K562 (cell line): ENCODE results near the gene GRWD1. TPM values are rescaled to one million over a fixed set of nuclear protein-coding genes. Genes with fewer than 3 reads are reported as not detected.

ENCODE experiments used
- BHLHE40 ChIP-seq: IDR thresholded peaks from 2 replicates; pipeline ENCODE4 v1.6.1; 2011; ENCODE audit warnings: low read length, improper control_type of control experiment
- CTBP1 ChIP-seq: fragments of 450-650 bp; IDR thresholded peaks from 2 replicates; pipeline ENCODE4 v1.6.1; 2016; ENCODE audit warnings: borderline replicate concordance
- EHMT2 ChIP-seq: fragments of 450-650 bp; IDR thresholded peaks from 2 replicates; pipeline ENCODE4 v1.6.1; 2018; ENCODE audit warnings: antibody characterized with exemption
- FOS ChIP-seq: IDR thresholded peaks from 3 replicates; pipeline ENCODE4 v1.6.1; 2011; ENCODE audit not compliant: insufficient read length; ENCODE audit errors: extremely low read depth
- HDAC6 ChIP-seq: IDR thresholded peaks from 2 replicates; pipeline ENCODE4 v1.6.1; 2012; ENCODE audit warnings: low read depth, mild to moderate bottlenecking, control low read depth, inconsistent platforms, low read length, moderate library complexity
- PPARD ChIP-seq: fragments of 250-450 bp; sonication (Bioruptor Pico); IDR thresholded peaks from 2 replicates; pipeline ENCODE4 v1.8.0; 2022; ENCODE audit warnings: inconsistent platforms, mild to moderate bottlenecking, moderate library complexity
- SFPQ ChIP-seq: fragments of 200-400 bp; formaldehyde crosslinking; IDR thresholded peaks from 2 replicates; pipeline ENCODE4 v1.6.1; 2017; ENCODE audit warnings: mild to moderate bottlenecking, low read depth, low read length, moderate library complexity
- TEAD1 ChIP-seq, 2 experiments: fragments of 450-650 bp in 1 of 2; sonication (generic) in 1 of 2; formaldehyde crosslinking; IDR thresholded peaks; 2 replicates each; pipeline versions ENCODE4 v1.4.0 to v1.8.0; 2020 to 2022; ENCODE audit warnings: mild to moderate bottlenecking in 2 of 2, missing genetic modification reagents in 1 of 2
- YBX1 ChIP-seq: fragments of 450-650 bp; IDR thresholded peaks from 2 replicates; pipeline ENCODE4 v1.7.1; 2016; ENCODE audit warnings: mild to moderate bottlenecking
- ZBED1 ChIP-seq: IDR thresholded peaks from 2 replicates; pipeline ENCODE4 v1.6.1; 2014
- ZBTB8A ChIP-seq: fragments of 450-650 bp; IDR thresholded peaks from 2 replicates; pipeline ENCODE4 v1.6.1; 2018; ENCODE audit warnings: mild to moderate bottlenecking, moderate library complexity; ENCODE audit not compliant: partially characterized antibody
- ZNF121 ChIP-seq: sonication (generic); formaldehyde crosslinking; conservative IDR thresholded peaks from 2 replicates; pipeline ENCODE4 v1.8.0; 2022; ENCODE audit warnings: missing genetic modification reagents
- ZNF668 ChIP-seq: fragments of 250-450 bp; sonication (Bioruptor Pico); IDR thresholded peaks from 2 replicates; pipeline ENCODE4 v1.8.0; 2022; ENCODE audit warnings: mild to moderate bottlenecking, inconsistent platforms
- polyA plus RNA-seq, 8 experiments: library from polyadenylated mRNA; depleted of rRNA in 4 of 8; stranded (reverse) in 5 of 8; unstranded in 3 of 8; fragments of >200 nt; fragmentation: Nextera tagmentation in 2 of 8; fragmentation: Illumina TruSeq in 1 of 8; extraction: Ambion mirVana in 2 of 8; extraction: Trizol in 1 of 8; gene quantifications; 2 replicates each; pipeline versions ENCODE4 v1.2.1 to v1.2.3, GENCODE V29; 2011 to 2014; ENCODE audit warnings: inconsistent platforms in 1 of 8, missing spikeins in 1 of 8
- total RNA-seq, 7 experiments: library from RNA; depleted of rRNA in 6 of 7; stranded (reverse); fragments of >200 nt in 6 of 7; fragmentation: Illumina TruSeq in 2 of 7; extraction: Trizol in 2 of 7; gene quantifications; 2 replicates each; pipeline versions ENCODE4 v1.2.1 to v1.2.3, GENCODE V29; 2011 to 2021; ENCODE audit warnings: low replicate concordance in 1 of 7
- TF ChIP-seq, protein P1 (sequence below): fragments of 250-450 bp; sonication (Bioruptor Pico); IDR thresholded peaks from 2 replicates; pipeline ENCODE4 v1.4.0; 2020; ENCODE audit warnings: mild to moderate bottlenecking, moderate library complexity
- TF ChIP-seq, protein P2 (sequence below): fragments of 450-650 bp; IDR thresholded peaks from 2 replicates; pipeline ENCODE4 v1.6.1; 2017; ENCODE audit warnings: antibody characterized with exemption
- TF ChIP-seq, protein P3 (sequence below): fragments of 250-450 bp; sonication (Bioruptor Pico); IDR thresholded peaks from 2 replicates; pipeline ENCODE4 v1.4.0; 2020; ENCODE audit warnings: mild to moderate bottlenecking
- TF ChIP-seq, protein P4 (sequence below): sonication (generic); formaldehyde crosslinking; IDR thresholded peaks from 2 replicates; pipeline ENCODE4 v1.8.1; 2023; ENCODE audit warnings: mild to moderate bottlenecking, missing genetic modification reagents
- TF ChIP-seq, protein P5 (sequence below): fragments of 250-450 bp; sonication (Bioruptor Pico); IDR thresholded peaks from 2 replicates; pipeline ENCODE4 v1.8.0; 2022; ENCODE audit warnings: inconsistent platforms, mild to moderate bottlenecking, moderate library complexity, borderline replicate concordance

GRWD1 gene
- total and polyA plus RNA-seq, 9 of the 15 experiments (the other 6 are each of a cell fraction or from before 2014, with no cell fraction given), result 1.5 to 87.2 (median 24.5) TPM

GRCh38 chr19:48469289-48469881 is 23.6 kb downstream of the GRWD1 start, which contains the start of gene CYTH2 (continued):
- TF ChIP-seq, protein P1, sequence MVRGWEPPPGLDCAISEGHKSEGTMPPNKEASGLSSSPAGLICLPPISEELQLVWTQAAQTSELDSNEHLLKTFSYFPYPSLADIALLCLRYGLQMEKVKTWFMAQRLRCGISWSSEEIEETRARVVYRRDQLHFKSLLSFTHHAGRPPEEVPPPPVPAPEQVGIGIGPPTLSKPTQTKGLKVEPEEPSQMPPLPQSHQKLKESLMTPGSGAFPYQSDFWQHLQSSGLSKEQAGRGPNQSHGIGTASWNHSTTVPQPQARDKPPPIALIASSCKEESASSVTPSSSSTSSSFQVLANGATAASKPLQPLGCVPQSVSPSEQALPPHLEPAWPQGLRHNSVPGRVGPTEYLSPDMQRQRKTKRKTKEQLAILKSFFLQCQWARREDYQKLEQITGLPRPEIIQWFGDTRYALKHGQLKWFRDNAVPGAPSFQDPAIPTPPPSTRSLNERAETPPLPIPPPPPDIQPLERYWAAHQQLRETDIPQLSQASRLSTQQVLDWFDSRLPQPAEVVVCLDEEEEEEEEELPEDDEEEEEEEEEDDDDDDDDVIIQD (CRISPR knock-in tag), result 0 out of 2 replicates have a peak, but pooled peaks have one; percentile 54
- peak in 1 of 2 experiments; percentile 74; a peak in 2 of 4 replicates for TF ChIP-seq TEAD1 (CRISPR knock-in tag; IDR thresholded peaks at IDR 0.05)
- TF ChIP-seq, protein P2, sequence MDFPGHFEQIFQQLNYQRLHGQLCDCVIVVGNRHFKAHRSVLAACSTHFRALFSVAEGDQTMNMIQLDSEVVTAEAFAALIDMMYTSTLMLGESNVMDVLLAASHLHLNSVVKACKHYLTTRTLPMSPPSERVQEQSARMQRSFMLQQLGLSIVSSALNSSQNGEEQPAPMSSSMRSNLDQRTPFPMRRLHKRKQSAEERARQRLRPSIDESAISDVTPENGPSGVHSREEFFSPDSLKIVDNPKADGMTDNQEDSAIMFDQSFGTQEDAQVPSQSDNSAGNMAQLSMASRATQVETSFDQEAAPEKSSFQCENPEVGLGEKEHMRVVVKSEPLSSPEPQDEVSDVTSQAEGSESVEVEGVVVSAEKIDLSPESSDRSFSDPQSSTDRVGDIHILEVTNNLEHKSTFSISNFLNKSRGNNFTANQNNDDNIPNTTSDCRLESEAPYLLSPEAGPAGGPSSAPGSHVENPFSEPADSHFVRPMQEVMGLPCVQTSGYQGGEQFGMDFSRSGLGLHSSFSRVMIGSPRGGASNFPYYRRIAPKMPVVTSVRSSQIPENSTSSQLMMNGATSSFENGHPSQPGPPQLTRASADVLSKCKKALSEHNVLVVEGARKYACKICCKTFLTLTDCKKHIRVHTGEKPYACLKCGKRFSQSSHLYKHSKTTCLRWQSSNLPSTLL, result no peak
- TF ChIP-seq CTBP1, result 0 out of 2 replicates have a peak, but pooled peaks have one; percentile 18
- TF ChIP-seq HDAC6, result no peak
- TF ChIP-seq ZNF668 (CRISPR knock-in tag), result peak; percentile 24; the same call in 1 of the 2 replicates
- TF ChIP-seq, protein P3, sequence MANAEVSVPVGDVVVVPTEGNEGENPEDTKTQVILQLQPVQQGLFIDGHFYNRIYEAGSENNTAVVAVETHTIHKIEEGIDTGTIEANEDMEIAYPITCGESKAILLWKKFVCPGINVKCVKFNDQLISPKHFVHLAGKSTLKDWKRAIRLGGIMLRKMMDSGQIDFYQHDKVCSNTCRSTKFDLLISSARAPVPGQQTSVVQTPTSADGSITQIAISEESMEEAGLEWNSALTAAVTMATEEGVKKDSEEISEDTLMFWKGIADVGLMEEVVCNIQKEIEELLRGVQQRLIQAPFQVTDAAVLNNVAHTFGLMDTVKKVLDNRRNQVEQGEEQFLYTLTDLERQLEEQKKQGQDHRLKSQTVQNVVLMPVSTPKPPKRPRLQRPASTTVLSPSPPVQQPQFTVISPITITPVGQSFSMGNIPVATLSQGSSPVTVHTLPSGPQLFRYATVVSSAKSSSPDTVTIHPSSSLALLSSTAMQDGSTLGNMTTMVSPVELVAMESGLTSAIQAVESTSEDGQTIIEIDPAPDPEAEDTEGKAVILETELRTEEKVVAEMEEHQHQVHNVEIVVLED (CRISPR knock-in tag), result no peak
- TF ChIP-seq, protein P4, sequence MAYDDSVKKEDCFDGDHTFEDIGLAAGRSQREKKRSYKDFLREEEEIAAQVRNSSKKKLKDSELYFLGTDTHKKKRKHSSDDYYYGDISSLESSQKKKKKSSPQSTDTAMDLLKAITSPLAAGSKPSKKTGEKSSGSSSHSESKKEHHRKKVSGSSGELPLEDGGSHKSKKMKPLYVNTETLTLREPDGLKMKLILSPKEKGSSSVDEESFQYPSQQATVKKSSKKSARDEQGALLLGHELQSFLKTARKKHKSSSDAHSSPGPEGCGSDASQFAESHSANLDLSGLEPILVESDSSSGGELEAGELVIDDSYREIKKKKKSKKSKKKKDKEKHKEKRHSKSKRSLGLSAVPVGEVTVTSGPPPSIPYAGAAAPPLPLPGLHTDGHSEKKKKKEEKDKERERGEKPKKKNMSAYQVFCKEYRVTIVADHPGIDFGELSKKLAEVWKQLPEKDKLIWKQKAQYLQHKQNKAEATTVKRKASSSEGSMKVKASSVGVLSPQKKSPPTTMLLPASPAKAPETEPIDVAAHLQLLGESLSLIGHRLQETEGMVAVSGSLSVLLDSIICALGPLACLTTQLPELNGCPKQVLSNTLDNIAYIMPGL (CRISPR knock-in tag), result no peak
- TF ChIP-seq EHMT2, result no peak
- TF ChIP-seq ZBTB8A, result no peak
- TF ChIP-seq, protein P5, sequence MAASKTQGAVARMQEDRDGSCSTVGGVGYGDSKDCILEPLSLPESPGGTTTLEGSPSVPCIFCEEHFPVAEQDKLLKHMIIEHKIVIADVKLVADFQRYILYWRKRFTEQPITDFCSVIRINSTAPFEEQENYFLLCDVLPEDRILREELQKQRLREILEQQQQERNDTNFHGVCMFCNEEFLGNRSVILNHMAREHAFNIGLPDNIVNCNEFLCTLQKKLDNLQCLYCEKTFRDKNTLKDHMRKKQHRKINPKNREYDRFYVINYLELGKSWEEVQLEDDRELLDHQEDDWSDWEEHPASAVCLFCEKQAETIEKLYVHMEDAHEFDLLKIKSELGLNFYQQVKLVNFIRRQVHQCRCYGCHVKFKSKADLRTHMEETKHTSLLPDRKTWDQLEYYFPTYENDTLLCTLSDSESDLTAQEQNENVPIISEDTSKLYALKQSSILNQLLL, result no peak
- TF ChIP-seq FOS, result no peak
- TF ChIP-seq SFPQ, result no peak
- TF ChIP-seq YBX1, result no peak
- TF ChIP-seq ZBED1, result no peak
- no peak for TF ChIP-seq ZNF121 (CRISPR knock-in tag)
- TF ChIP-seq BHLHE40, result no peak
- TF ChIP-seq PPARD (CRISPR knock-in tag), result no peak
